ENCODE measurements around the gene GALNT14.

Gene GALNT14

GRCh38 chr2:30862054-30862651 is 276.1 kb downstream of the GALNT14 start:
- no peak overlapping the region for H3K4me3 ChIP-seq (ENCODE audit: low read depth, low read length)

GRCh38 chr2:30860726-30861125 is 277.5 kb downstream of the GALNT14 start:
- no peak overlapping the region for H3K4me3 ChIP-seq (ENCODE audit: low read depth, low read length)
